ENCODE results near the gene NOTCH2. TPM values are rescaled to one million over a fixed set of nuclear protein-coding genes. Genes with fewer than 3 reads are reported as not detected.

Gene NOTCH2
- total and polyA plus RNA-seq, 7 donors: 2.8 to 88.9 (median 45.9) TPM

GRCh38 chr1:119935915-119936314 is 133.5 kb downstream of the NOTCH2 start:
- intact Hi-C loops (cut with DNase I): no loop called here
- Histone ChIP-seq H3K36me3 (peaks cover 27 to 87% (median 53%) of the 10 kb centered on the region in 4 donors), H3K4me1 (peaks cover 0 to 13% (median 12%) of the 10 kb centered on the region in 4 donors), H3K27me3 (no peaks in the 10 kb centered on the region), H3K27ac (no peak overlapping the region), H3K4me3 (no peak overlapping the region), H3K9me3 (peaks cover 0 to 3% (median 0%) of the 10 kb centered on the region in 4 donors)
- DNase-seq: no peak
- TF ChIP-seq POLR2A (IDR thresholded peaks at IDR 0.05): no peak
- TF ChIP-seq, protein P1, sequence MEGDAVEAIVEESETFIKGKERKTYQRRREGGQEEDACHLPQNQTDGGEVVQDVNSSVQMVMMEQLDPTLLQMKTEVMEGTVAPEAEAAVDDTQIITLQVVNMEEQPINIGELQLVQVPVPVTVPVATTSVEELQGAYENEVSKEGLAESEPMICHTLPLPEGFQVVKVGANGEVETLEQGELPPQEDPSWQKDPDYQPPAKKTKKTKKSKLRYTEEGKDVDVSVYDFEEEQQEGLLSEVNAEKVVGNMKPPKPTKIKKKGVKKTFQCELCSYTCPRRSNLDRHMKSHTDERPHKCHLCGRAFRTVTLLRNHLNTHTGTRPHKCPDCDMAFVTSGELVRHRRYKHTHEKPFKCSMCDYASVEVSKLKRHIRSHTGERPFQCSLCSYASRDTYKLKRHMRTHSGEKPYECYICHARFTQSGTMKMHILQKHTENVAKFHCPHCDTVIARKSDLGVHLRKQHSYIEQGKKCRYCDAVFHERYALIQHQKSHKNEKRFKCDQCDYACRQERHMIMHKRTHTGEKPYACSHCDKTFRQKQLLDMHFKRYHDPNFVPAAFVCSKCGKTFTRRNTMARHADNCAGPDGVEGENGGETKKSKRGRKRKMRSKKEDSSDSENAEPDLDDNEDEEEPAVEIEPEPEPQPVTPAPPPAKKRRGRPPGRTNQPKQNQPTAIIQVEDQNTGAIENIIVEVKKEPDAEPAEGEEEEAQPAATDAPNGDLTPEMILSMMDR (IDR thresholded peaks at IDR 0.05): no peak
- WGBS, 2 donors: 97 to 98% methylated on average over 2 of the region's 2 CpGs

DNA sequence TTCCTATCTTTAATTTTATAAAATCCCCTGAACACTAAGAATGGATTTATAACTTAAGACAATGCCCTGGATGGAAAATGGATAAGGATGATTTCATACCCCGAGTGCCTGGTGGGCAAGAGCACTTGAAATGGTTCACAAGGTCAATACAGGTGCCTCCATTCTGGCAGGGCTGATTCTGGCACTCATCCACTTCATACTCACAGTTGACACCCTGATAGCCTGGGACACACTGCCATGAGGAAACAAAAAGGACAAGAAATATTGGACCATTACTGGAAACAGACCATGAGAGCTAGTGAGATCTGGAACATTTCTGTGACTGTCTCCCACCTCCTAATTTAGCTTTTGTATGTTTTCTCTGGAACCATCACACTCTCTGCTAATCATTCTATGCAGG is 134.1 kb downstream of the NOTCH2 start:
- H3K4me3 ChIP-seq: no peak overlapping the region
- peaks cover 0 to 13% (median 12%) of the 10 kb centered on the region in 4 donors for H3K4me1 ChIP-seq
- H3K36me3 ChIP-seq: peaks cover 27 to 88% (median 49%) of the 10 kb centered on the region in 4 donors
- H3K27me3 ChIP-seq: no peaks in the 10 kb centered on the region
- H3K27ac ChIP-seq: no peak overlapping the region
- no peak for DNase-seq
- 88 to 96% methylated on average over 1 of the region's 1 CpG for WGBS, 2 donors
- TF ChIP-seq EP300 (IDR thresholded peaks at IDR 0.05) (no peak), POLR2A (IDR thresholded peaks at IDR 0.05) (no peak), POLR2AphosphoS5 (IDR thresholded peaks at IDR 0.05) (no peak)
- TF ChIP-seq, protein P1 (IDR thresholded peaks at IDR 0.05): no peak
- peaks cover 0 to 3% (median 0%) of the 10 kb centered on the region in 4 donors for H3K9me3 ChIP-seq
- intact Hi-C loops (cut with DNase I): no loop called here

- intact Hi-C loops (cut with DNase I): no loop called here
- TF ChIP-seq EP300 (IDR thresholded peaks at IDR 0.05) (no peak), POLR2A (IDR thresholded peaks at IDR 0.05) (no peak), POLR2AphosphoS5 (IDR thresholded peaks at IDR 0.05) (no peak)
- TF ChIP-seq, protein P1 (IDR thresholded peaks at IDR 0.05): no peak
- H3K27ac ChIP-seq: no peak overlapping the region
- no peak for DNase-seq
- peaks cover 0 to 13% (median 12%) of the 10 kb centered on the region in 4 donors for H3K4me1 ChIP-seq
- H3K27me3 ChIP-seq: no peaks in the 10 kb centered on the region
- H3K4me3 ChIP-seq: no peak overlapping the region
- peaks cover 22 to 88% (median 54%) of the 10 kb centered on the region in 4 donors for H3K36me3 ChIP-seq
- peaks cover 0 to 3% (median 0%) of the 10 kb centered on the region in 4 donors for H3K9me3 ChIP-seq
These were observed 136.1 kb downstream of the NOTCH2 start for GRCh38 chr1:119933397-119933796.

DNA sequence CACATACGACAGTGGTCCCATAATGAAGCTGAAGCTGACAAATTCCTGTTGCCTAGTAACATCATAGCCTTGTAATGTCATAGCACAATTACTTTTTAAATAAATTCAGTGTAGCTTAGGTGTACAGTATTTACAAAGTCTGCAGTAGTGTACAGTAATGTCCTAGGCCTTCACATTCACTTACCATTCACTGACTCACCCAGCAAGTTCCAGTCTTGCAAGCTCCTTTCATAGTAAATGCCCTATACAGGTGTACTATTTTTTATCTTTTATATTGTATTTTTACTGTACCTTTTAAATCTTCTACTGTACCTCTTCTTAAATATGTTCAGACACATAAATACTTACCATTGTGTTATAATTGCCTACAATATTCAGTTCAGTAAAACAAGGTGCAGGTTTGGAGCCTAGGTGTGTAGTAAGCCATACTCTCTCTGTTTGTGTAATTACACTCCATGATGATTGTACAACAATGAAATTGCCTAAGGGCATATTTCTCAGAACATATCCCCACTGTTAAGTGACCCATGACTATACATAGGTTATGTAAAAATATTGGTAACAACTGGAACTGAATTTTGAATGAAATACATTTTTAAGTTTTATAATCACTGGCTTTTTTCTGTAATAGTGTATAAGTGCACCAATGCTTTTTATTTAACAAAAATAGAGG is 139.7 kb downstream of the NOTCH2 start:
- TF ChIP-seq POLR2AphosphoS5 (IDR thresholded peaks at IDR 0.05): no peak
- no peak for TF ChIP-seq POLR2A (IDR thresholded peaks at IDR 0.05)
- TF ChIP-seq, protein P1 (IDR thresholded peaks at IDR 0.05): no peak
- TF ChIP-seq EP300 (IDR thresholded peaks at IDR 0.05): no peak
- Histone ChIP-seq H3K4me1 (no peaks in the 10 kb centered on the region), H3K27ac (no peak overlapping the region), H3K36me3 (peaks cover 25 to 88% (median 47%) of the 10 kb centered on the region in 4 donors), H3K4me3 (no peak overlapping the region), H3K9me3 (peaks cover 0 to 3% (median 0%) of the 10 kb centered on the region in 4 donors), H3K27me3 (no peaks in the 10 kb centered on the region)
- no peak for DNase-seq
- intact Hi-C loops (cut with DNase I): no loop called here
- 93 to 98% methylated on average over 1 of the region's 1 CpG for WGBS, 2 donors
